Endodermal cell (in vitro differentiated cells): ENCODE measurements around the gene DPM3. TPM values are rescaled to one million over a fixed set of nuclear protein-coding genes. Genes with fewer than 3 reads are reported as not detected.

Experiments used
- DNase-seq: peaks from one replicate; pipeline ENCODE4 v3.0.0-alpha.2; 2017
- H3K27ac ChIP-seq: 2 replicates; pipeline ENCODE4 v1.5.1; 2013; ENCODE audit warnings: mild to moderate bottlenecking, low read depth, low read length, moderate library complexity
- H3K27me3 ChIP-seq: 2 replicates; pipeline ENCODE4 v1.6.1; 2013; ENCODE audit warnings: mild to moderate bottlenecking, low read length, moderate library complexity; ENCODE audit not compliant: insufficient read depth, control insufficient read depth, poor library complexity, severe bottlenecking
- H3K36me3 ChIP-seq: 2 replicates; pipeline ENCODE4 v1.7.0; 2013; ENCODE audit warnings: mild to moderate bottlenecking, low read length, moderate library complexity; ENCODE audit not compliant: control insufficient read depth, insufficient read depth
- H3K4me1 ChIP-seq: one replicate; pipeline ENCODE4 v1.7.0; 2013; ENCODE audit warnings: low read length; ENCODE audit not compliant: control insufficient read depth, insufficient read depth
- H3K4me3 ChIP-seq: 2 replicates; pipeline ENCODE4 v1.5.1; 2013; ENCODE audit warnings: mild to moderate bottlenecking, low read length, moderate library complexity
- H3K9ac ChIP-seq: 2 replicates; pipeline ENCODE4 v1.6.1; 2013; ENCODE audit warnings: mild to moderate bottlenecking, low read length, moderate library complexity; ENCODE audit not compliant: poor library complexity, severe bottlenecking; ENCODE audit errors: extremely low read depth
- H3K9me3 ChIP-seq: 2 replicates; pipeline ENCODE4 v1.6.1; 2013; ENCODE audit warnings: mild to moderate bottlenecking, low read length, moderate library complexity; ENCODE audit not compliant: control insufficient read depth
- H3K27ac Mint-ChIP-seq: 2 replicates; pipeline ENCODE4 v1.8.0; 2020; ENCODE audit warnings: mixed read lengths
- H3K27me3 Mint-ChIP-seq: 2 replicates; pipeline ENCODE4 v1.8.0; 2021; ENCODE audit warnings: mild to moderate bottlenecking, mixed read lengths; ENCODE audit not compliant: insufficient read depth
- H3K36me3 Mint-ChIP-seq: 2 replicates; pipeline ENCODE4 v1.8.0; 2020; ENCODE audit warnings: low read depth, mixed read lengths
- H3K4me1 Mint-ChIP-seq: 2 replicates; pipeline ENCODE4 v1.8.0; 2020; ENCODE audit warnings: mixed read lengths
- H3K4me3 Mint-ChIP-seq: 2 replicates; pipeline ENCODE4 v1.8.0; 2020; ENCODE audit warnings: mild to moderate bottlenecking, moderate library complexity, mixed read lengths
- H3K9me3 Mint-ChIP-seq: 2 replicates; pipeline ENCODE4 v1.8.0; 2020; ENCODE audit warnings: mild to moderate bottlenecking, mixed read lengths
- CTCF ChIP-seq: fragments of 200-600 bp; sonication (generic); conservative IDR thresholded peaks from 2 replicates; pipeline ENCODE4 v1.5.0; 2021; ENCODE audit warnings: antibody characterized with exemption, mild to moderate bottlenecking
- WGBS, 2 experiments: methylation state at CpG; one replicate each; pipeline versions ENCODE4 v1.1.5 to v1.1.7; 2013; ENCODE audit warnings: missing lambda C conversion rate in 2 of 2, mixed read lengths in 1 of 2; ENCODE audit not compliant: insufficient coverage in 1 of 2, insufficient read length in 1 of 2; 5-methylcytosine and 5-hydroxymethylcytosine counted together
- total RNA-seq, 2 donors: library from RNA; stranded (reverse); fragmentation: NEBNext Ultra II Directional in 1 of 2; extraction: Animal tissue kit (Norgen Biotek cat#: 25700) in 1 of 2; gene quantifications; 2 replicates in 1 of 2; 3 replicates in 1 of 2; pipeline ENCODE4 v1.2.1, GENCODE V29; 2021

Gene DPM3
- total RNA-seq, 2 donors from 2014 or later = 48.8 to 73.4 TPM

GRCh38 chr1:155131856-155132255, 8.5 kb downstream of the DPM3 start:
- Mint-ChIP-seq H3K4me1 (peaks cover 40% of the 10 kb centered on the region), H3K36me3 (peaks cover 7% of the 10 kb centered on the region), H3K27ac (no peak overlapping the region), H3K4me3 (no peak overlapping the region), H3K9me3 (no peaks in the 10 kb centered on the region), H3K27me3 (peaks cover 52% of the 10 kb centered on the region)
- TF ChIP-seq CTCF = no peak
- no peak overlapping the region for H3K4me3 ChIP-seq
- no peak overlapping the region for H3K9ac ChIP-seq
- DNase-seq = no peak
- peaks cover 29% of the 10 kb centered on the region for H3K27me3 ChIP-seq
- H3K4me1 ChIP-seq = peaks cover 19% of the 10 kb centered on the region
- no peaks in the 10 kb centered on the region for H3K36me3 ChIP-seq
- H3K27ac ChIP-seq = no peak overlapping the region
- H3K9me3 ChIP-seq = no peaks in the 10 kb centered on the region
- WGBS, 2 experiments = 71 to 76% methylated on average over 1 of the region's 2 CpGs

GRCh38 chr1:155131285-155131684, 9.0 kb downstream of the DPM3 start:
- Mint-ChIP-seq H3K4me3 (no peak overlapping the region), H3K4me1 (peaks cover 38% of the 10 kb centered on the region), H3K9me3 (no peaks in the 10 kb centered on the region), H3K27me3 (peaks cover 58% of the 10 kb centered on the region), H3K36me3 (peaks cover 7% of the 10 kb centered on the region), H3K27ac (no peak overlapping the region)
- H3K9ac ChIP-seq = no peak overlapping the region
- H3K4me1 ChIP-seq = peaks cover 17% of the 10 kb centered on the region
- no peak for TF ChIP-seq CTCF
- no peaks in the 10 kb centered on the region for H3K9me3 ChIP-seq
- H3K4me3 ChIP-seq = no peak overlapping the region
- H3K27ac ChIP-seq = no peak overlapping the region
- H3K36me3 ChIP-seq = no peaks in the 10 kb centered on the region
- 94 to 97% methylated on average over 4 to 8 of the region's 8 CpGs for WGBS, 2 experiments
- H3K27me3 ChIP-seq = peaks cover 35% of the 10 kb centered on the region
- no peak for DNase-seq

- peak overlapping the region; percentile 50 for H3K4me3 Mint-ChIP-seq
- Histone ChIP-seq H3K27me3 (peaks cover 43% of the 10 kb centered on the region), H3K9ac (no peak overlapping the region), H3K9me3 (no peaks in the 10 kb centered on the region), H3K4me1 (peaks cover 17% of the 10 kb centered on the region), H3K4me3 (no peak overlapping the region), H3K36me3 (no peaks in the 10 kb centered on the region), H3K27ac (no peak overlapping the region)
- H3K27me3 Mint-ChIP-seq = peaks cover 65% of the 10 kb centered on the region
- 45 to 64% methylated on average over 3 to 6 of the region's 6 CpGs for WGBS, 2 experiments
- no peak for TF ChIP-seq CTCF
- no peaks in the 10 kb centered on the region for H3K9me3 Mint-ChIP-seq
- DNase-seq = no peak
- H3K4me1 Mint-ChIP-seq = peaks cover 41% of the 10 kb centered on the region
- H3K36me3 Mint-ChIP-seq = peaks cover 7% of the 10 kb centered on the region
- H3K27ac Mint-ChIP-seq = peak overlapping the region; percentile 89
Measured at GRCh38 chr1:155130272-155131006, 9.9 kb downstream of the DPM3 start.
